HG03060 (cell line): ENCODE measurements around the gene FUT3.
"Not testable (repeated sequence)": the region's sequence is repeated elsewhere in the genome, so short reads cannot be mapped to it uniquely, and the experiment has no call there.

Experiments used
- ATAC-seq: cut with Tn5 transposase; IDR thresholded peaks from one replicate; pipeline ENCODE4 v1.9.1; 2021; ENCODE audit warnings: low read depth, moderate number of reproducible peaks; ENCODE audit not compliant: unreplicated experiment

The FUT3 gene

DNA sequence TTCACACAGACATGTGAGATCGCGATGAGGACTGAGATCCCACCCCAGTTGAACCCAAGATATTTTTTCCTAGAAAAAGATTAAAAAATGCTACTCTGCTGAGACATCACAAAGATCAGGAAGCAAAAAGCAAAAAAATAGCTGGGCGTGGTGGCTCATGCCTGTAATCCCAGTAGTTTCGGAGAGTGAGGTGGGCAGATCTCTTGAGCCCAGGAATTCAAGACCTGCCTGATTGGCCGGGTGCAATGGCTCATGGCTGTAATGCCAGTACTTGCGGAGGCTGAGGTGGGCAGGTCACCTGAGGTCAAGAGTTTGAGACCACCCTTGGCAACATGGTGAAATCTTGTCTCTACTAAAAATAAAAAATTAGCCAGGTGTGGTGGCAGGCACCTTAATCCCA is 1.1 kb downstream of the FUT3 start:
- ATAC-seq: no peak

DNA sequence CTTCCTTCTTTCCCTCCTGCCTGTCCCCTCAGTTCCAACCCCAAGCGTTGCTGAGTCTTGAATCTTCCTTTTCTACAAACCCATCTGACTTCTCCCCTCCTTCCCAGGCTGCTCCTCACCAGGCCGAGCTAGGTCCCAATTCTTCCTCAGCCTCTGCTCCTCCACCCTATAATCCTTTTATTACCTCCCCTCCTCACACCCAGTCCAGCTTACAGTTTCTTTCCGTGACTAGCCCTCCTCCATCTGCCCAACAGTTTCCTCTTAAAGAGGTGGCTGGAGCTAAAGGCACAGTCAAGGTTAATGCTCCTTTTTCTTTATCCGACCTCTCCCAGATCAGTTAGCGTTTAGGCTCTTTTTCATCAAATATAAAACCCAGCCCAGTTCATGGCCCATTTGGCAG is 2.6 kb downstream of the FUT3 start:
- ATAC-seq: not testable (repeated sequence)

DNA sequence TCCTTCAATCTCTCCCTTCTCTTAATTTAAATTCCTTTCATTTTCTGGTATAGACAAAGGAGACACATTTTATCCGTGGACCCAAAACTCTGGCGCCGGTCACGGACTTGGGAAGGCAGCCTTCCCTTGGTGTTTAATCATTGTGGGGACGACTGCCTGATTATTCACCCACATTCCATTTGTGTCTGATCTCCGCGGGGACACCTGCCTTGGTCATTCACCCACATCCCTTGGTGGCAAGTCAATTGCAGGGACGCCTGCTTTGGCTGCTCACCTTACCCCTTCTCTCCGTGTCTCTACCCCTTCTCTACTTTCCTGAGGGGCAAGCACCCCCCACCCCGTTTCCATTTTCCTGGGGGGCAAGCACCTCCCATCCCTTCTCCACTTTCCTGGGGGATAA is 3.4 kb downstream of the FUT3 start:
- ATAC-seq: not testable (repeated sequence)

DNA sequence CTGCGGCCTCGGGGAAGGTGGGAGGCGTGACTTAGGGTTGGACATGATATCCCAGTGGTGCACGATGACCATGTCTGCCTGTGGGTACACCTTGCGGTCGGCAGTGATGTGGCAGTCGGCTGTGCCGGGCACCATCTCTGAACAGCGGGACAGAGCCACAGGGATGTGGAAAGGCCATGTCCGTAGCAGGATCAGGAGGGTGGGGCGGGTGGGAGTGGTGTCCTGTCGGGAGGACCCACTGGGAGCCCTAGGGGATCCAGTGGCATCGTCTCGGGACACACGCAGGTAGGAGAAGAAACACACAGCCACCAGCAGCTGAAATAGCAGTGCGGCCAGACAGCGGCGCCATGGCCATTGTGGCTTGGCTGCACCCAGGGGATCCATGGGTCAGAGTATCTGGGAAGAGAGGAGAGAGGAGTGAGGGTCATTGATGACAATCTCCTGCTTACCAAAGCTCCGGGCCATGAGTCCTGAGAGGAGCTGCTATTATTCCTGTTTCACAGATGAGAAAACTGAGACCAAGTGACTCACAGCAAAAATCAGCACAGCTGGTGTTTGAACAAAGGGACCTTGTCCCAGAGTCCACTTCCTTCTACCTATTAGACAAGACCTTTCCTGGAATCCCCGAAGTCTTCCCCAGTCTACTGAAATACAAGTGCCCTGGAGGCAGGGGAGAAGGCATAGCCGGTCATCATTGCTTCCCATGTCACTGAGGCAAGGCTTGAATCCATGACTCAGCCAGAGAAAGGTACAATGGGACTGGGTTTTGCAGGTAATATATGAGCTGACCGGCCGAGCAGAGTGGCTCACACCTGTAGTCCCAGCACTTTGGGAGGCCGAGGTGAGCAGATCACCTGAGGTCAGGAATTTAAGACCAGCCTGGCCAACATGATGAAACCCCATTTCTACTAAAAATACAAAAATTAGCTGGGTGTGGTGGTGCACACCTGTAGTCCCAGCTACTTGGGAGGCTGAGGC is 6.5 kb downstream of the FUT3 start:
- ATAC-seq: no peak

DNA sequence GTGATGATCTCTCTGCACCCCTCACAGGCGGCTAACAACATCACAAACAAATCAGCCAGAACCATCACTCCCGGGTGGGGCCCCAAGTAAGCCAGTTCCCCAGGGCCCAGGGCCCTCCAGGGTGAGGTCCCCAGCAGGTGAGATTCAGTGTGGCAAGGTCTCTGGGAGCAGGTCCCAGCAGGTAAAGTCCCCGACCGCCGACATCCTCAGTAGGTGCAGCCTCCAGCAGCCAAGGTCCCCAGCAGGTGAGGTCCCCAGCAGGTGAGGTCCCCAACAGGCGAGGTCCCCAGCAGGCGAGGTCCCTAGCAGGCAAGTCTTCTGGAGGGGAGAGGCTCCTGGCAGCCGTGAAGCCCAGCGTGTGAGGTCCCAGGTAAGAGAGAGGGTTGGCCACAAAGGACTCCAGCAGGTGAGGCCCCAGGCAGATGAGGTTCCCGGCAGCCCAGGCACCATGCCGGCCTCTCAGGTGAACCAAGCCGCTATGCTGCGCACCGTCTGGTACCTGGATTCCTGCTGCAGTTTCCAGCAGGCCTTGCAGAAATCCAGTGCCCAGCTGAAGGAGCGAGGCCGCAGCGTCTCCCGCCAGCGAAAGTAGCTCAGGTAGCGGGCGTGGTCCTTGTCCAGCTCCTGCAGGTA is 7.8 kb downstream of the FUT3 start:
- ATAC-seq: no peak

DNA sequence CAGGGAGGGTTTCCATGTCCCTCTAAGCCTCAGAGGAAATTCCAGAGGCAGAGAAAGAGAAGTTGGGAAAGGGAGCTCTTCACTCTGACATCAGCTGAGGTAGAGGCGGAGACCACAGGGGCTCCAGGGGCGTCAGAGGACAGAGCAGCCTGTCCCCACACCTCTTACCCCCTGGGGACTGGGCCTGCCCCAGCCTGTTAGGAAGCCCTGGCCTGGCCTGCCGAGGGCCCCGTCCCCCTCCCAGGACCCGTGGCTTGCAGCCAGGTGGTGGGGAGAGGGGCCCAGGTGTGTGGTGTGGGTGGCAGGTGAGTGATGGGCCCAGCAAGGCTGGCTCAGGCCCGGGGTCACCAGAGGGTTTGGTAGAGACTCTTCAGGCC is 9.5 kb downstream of the FUT3 start:
- not testable (repeated sequence) for ATAC-seq

DNA sequence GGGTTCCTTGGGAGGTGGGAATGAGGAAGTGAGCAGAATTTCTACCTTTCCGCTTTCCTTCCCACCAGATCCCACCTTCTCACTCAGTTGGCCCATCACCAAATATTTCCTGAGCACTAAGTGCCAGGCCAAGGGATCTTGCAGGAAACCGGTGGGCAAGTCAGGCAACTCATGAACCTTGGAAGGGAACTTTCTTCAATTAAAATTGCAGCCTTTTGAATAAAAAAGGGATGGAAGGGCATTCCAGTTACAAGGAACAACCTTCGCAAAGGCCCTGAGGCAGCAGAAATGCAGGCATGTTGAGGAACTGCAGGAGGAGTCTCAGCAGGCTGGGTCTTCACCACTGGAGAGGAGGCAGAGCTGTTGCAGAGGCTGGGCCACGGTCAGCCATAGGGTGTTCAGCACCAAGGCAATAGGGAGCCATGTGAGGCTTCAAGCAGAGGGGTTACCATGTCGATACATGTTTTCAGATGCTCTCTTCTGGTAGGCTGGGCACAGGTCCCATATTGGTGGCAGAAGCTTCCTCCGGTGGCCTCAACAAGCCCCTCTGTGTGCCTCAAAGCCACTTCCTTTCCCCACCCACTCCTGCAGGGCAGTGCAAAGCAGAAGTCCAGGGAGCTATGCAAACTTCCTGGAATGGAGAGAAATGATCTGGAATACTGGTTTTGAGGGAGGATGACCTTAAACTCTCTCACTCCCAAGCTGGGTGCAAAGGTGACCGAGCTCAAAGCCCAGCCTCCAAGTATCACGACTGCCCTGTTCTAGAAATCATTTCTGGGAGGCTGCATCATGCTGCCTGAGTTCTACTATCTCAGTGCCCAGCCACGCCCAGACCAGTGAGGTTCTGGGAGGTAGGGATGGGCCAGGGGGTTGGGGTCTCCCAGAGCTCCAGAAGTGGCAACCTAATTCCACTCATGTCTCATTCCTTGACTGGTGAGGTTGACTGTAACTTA is 11.9 kb downstream of the FUT3 start, which contains the start of gene FUT6:
Gene FUT6 (minus strand): TSS at position 638 of the 953 bp plus-strand sequence. CDS start 7,135 bp downstream, outside the sequence.
- ATAC-seq: no peak

DNA sequence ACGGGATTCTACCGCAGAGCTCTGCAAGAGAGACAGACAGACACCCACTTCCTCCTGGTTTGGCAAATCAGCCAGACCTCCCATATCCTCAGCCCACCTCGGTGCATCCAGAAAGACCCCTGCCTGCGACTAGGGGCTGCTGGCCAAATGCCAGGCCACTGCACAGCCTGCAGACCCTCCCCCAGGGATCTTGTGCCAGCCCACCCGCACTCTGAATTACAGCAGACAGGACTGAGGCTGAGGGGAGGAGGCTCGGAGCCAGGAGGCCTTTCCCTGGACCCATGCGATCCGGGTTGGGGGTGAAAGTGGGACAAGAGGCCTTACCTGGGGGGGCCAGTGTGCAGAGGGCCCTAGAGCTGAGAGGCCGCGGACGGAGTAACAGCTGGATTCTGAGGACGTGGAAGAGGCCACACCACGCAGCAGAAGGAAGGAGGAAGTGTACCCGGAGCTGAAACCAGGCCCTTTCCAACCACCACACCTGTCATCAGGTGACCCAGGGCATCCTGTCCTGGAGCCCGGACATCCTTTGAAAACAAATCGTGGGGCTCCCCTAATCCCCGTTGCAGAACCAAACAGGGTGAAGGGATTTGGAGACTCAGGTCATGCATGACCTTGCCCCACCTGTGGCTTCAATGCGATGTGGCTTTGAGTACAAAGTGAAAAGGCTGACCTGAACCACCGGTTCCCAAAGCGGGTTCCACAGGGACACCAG is 12.7 kb downstream of the FUT3 start:
- ATAC-seq: no peak

- no peak for ATAC-seq
Observed at GRCh38 chr19:5837761-5838352, 13.4 kb downstream of the FUT3 start.

- ATAC-seq: no peak
Observed at GRCh38 chr19:5832527-5833216, 18.6 kb downstream of the FUT3 start.

GRCh38 chr19:5832061-5832460 is 19.2 kb downstream of the FUT3 start:
- ATAC-seq: no peak

GRCh38 chr19:5831159-5831558 is 20.1 kb downstream of the FUT3 start:
- ATAC-seq: no peak

GRCh38 chr19:5829567-5830310 is 21.5 kb downstream of the FUT3 start:
- no peak for ATAC-seq

DNA sequence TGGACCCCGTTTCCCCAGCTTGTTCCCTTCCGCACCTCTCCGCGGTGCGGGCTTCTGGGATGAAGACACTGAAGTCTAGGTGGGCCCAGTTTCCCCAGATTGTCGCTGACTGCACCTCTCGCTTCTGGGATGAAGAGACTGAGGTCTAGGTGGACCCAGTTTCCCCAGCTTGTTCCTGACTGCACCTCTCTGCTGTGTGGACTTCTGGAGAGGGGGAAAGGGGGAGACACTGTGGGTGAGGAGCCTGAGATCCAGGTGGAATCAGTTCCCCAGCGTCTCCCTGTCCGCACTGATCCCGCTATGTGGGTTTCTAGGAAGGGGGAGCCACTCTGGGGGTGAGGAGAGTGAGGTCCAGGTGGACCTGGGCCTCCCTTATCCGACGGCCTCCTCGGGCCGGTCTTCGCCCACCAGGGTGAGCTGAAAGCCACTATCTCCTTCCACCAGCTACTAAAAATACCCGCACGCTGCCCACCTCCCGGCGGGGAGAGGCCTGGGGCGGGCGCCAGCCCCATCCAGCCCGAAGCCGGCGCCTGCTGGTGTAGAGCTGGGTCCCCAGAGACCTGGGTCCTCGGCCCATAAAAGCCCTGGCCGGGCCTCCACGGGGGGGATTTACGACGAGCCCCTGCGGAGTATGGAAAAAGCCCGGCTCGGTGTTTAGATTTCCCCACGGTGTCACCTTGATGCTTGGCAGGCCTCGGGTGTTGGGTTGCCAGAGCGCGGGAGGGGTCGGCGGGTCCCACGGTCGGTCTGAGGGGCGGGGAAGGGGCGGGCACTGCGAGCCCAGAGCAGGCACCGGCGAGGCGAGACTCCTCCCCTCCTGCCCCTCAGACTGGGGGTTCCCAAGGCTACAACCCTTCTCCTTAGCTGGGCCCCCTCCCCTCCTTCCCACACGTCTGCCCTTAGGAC is 22.3 kb downstream of the FUT3 start:
- no peak for ATAC-seq

- ATAC-seq: peak; percentile 58
Observed at GRCh38 chr19:5827891-5828660, 23.2 kb downstream of the FUT3 start.

- ATAC-seq: no peak
Observed at GRCh38 chr19:5827342-5827890, 23.8 kb downstream of the FUT3 start.
